Activated CD8-positive, alpha-beta memory T cell treated with anti-CD3 and anti-CD28 coated beads, Interleukin-2, amount 10 ng/mL, durations not matched to agents 7 days and 5 days (primary cell): Measurements from ENCODE around the gene DCHS1. TPM values are rescaled to one million over a fixed set of nuclear protein-coding genes. Genes with fewer than 3 reads are reported as not detected.

Source experiments
- ATAC-seq: fragments of 150-1000 bp; cut with Tn5 transposase; one replicate; pipeline ENCODE4 v1.10.0; 2021; ENCODE audit warnings: moderate library complexity
- CTCF ChIA-PET: fragments of 350-600 bp; sonication (Branson Sonifier 250); formaldehyde crosslinking; loops from one replicate; lab custom pipeline; 2021; ENCODE audit warnings: antibody characterized with exemption; lab: Charles Lee
- DNase-seq: peaks from one replicate; pipeline ENCODE4 v3.0.0-alpha.2; 2020
- H3K27ac Mint-ChIP-seq: one replicate; pipeline ENCODE4 v1.8.0; 2021; ENCODE audit warnings: mild to moderate bottlenecking, mixed read lengths
- H3K27me3 Mint-ChIP-seq: one replicate; pipeline ENCODE4 v1.8.0; 2021; ENCODE audit warnings: mixed read lengths
- H3K36me3 Mint-ChIP-seq: one replicate; pipeline ENCODE4 v1.8.0; 2021; ENCODE audit warnings: mild to moderate bottlenecking, mixed read lengths
- H3K4me1 Mint-ChIP-seq: one replicate; pipeline ENCODE4 v1.8.0; 2021; ENCODE audit warnings: mixed read lengths
- H3K4me3 Mint-ChIP-seq: one replicate; pipeline ENCODE4 v1.8.0; 2021; ENCODE audit warnings: mild to moderate bottlenecking, moderate library complexity, mixed read lengths
- H3K9me3 Mint-ChIP-seq: one replicate; pipeline ENCODE4 v1.8.0; 2022; ENCODE audit warnings: low read depth, mixed read lengths
- total RNA-seq, 2 experiments: library from RNA; stranded (reverse); gene quantifications; one replicate each; pipeline ENCODE4 v1.2.3, GENCODE V29; 2021

The DCHS1 gene
- total RNA-seq, 2 experiments from 2014 or later = 0.14 to 0.32 TPM

GRCh38 chr11:6574816-6575715, 80.5 kb downstream of the DCHS1 start:
- H3K4me1 Mint-ChIP-seq = peaks cover 5% of the 10 kb centered on the region
- no peaks in the 10 kb centered on the region for H3K27me3 Mint-ChIP-seq
- no peak overlapping the region for H3K4me3 Mint-ChIP-seq
- H3K9me3 Mint-ChIP-seq = no peaks in the 10 kb centered on the region
- H3K27ac Mint-ChIP-seq = no peak overlapping the region
- peaks cover 12% of the 10 kb centered on the region for H3K36me3 Mint-ChIP-seq
- CTCF ChIA-PET = interaction anchor here (1.5 kb wide), 1 partner anchor 44 kb away, joined by 3 read pairs; no protein-coding TSS in a partner anchor
- DNase-seq (no peak), ATAC-seq (no peak)

GRCh38 chr11:6572215-6572614, 83.4 kb downstream of the DCHS1 start:
- no peaks in the 10 kb centered on the region for H3K9me3 Mint-ChIP-seq
- H3K27me3 Mint-ChIP-seq = no peaks in the 10 kb centered on the region
- CTCF ChIA-PET = no interaction called here
- no peak overlapping the region for H3K27ac Mint-ChIP-seq
- ATAC-seq (no peak), DNase-seq (no peak)
- peaks cover 10% of the 10 kb centered on the region for H3K36me3 Mint-ChIP-seq
- peaks cover 5% of the 10 kb centered on the region for H3K4me1 Mint-ChIP-seq
- no peak overlapping the region for H3K4me3 Mint-ChIP-seq

GRCh38 chr11:6571434-6572008, 84.1 kb downstream of the DCHS1 start:
- no peak for DNase-seq
- H3K27ac Mint-ChIP-seq = no peak overlapping the region
- H3K36me3 Mint-ChIP-seq = peaks cover 10% of the 10 kb centered on the region
- no peak for ATAC-seq
- CTCF ChIA-PET = interaction anchor here (1.8 kb wide), 1 partner anchor 40 kb away, joined by 4 read pairs; no protein-coding TSS in a partner anchor
- H3K9me3 Mint-ChIP-seq = no peaks in the 10 kb centered on the region
- no peaks in the 10 kb centered on the region for H3K27me3 Mint-ChIP-seq
- H3K4me1 Mint-ChIP-seq = peaks cover 5% of the 10 kb centered on the region
- no peak overlapping the region for H3K4me3 Mint-ChIP-seq

Other genes starting within 250 kb of the DCHS1 start
- gene APBB1, start 236.7 kb downstream of the DCHS1 start, total RNA-seq = 10 to 100 TPM; 38.7 to 43.4 TPM
- under 1 TPM in 1 of 2 experiments, not detected in 1; 0.76 TPM for gene HPX, start 214.8 kb downstream of the DCHS1 start, total RNA-seq
- gene TRIM3, start 181.9 kb downstream of the DCHS1 start, total RNA-seq = 1 to 10 TPM; 4.8 to 5.1 TPM
- 10 to 100 TPM; 33.5 to 39.3 TPM for gene ARFIP2, start 174.5 kb downstream of the DCHS1 start, total RNA-seq
- gene TIMM10B, start 174.3 kb downstream of the DCHS1 start, total RNA-seq = 10 to 100 TPM; 29.2 to 47.0 TPM
- gene DNHD1, start 158.5 kb downstream of the DCHS1 start, total RNA-seq = 10 to 100 TPM; 17.4 to 25.3 TPM
- gene RRP8, start 52.2 kb downstream of the DCHS1 start, total RNA-seq = 10 to 100 TPM; 25.6 to 33.1 TPM
- 100 to 1,000 TPM; 151 to 161 TPM for gene ILK, start 52.0 kb downstream of the DCHS1 start, total RNA-seq
- 100 to 1,000 TPM; 134 to 144 TPM for gene TAF10, start 43.6 kb downstream of the DCHS1 start, total RNA-seq
- 10 to 100 TPM; 76.8 to 79.3 TPM for gene TPP1, start 36.4 kb downstream of the DCHS1 start, total RNA-seq
- 10 to 100 TPM; 69.4 to 81.0 TPM for gene MRPL17, start 27.5 kb upstream of the DCHS1 start, total RNA-seq
- not detected for gene OR2AG2, start 116.2 kb upstream of the DCHS1 start, total RNA-seq
- gene OR2AG1, start 127.2 kb upstream of the DCHS1 start, total RNA-seq = not detected
- gene OR6A2, start 143.9 kb upstream of the DCHS1 start, total RNA-seq = not detected
- not detected for gene OR10A5, start 189.9 kb upstream of the DCHS1 start, total RNA-seq
- gene OR10A2, start 207.2 kb upstream of the DCHS1 start, total RNA-seq = not detected
- gene OR10A4, start 220.8 kb upstream of the DCHS1 start, total RNA-seq = not detected
- gene OR2D2, start 236.7 kb upstream of the DCHS1 start, total RNA-seq = under 1 TPM in 1 of 2 experiments, not detected in 1; 0.21 TPM